Left cardiac atrium (tissue), 4 donors: ENCODE results near the gene FETUB. TPM values are rescaled to one million over a fixed set of nuclear protein-coding genes. Genes with fewer than 3 reads are reported as not detected.
"Not testable (repeated sequence)": the region's sequence is repeated elsewhere in the genome, so short reads cannot be mapped to it uniquely, and the experiment has no call there.

ENCODE experiments used
- ATAC-seq, 2 donors: fragments of 200-7000 bp; cut with Tn5 transposase; one replicate each; pipeline ENCODE4 v1.9.1; 2020; ENCODE audit warnings: mild to moderate bottlenecking in 2 of 2, moderate library complexity in 2 of 2
- DNase-seq: peaks from one replicate; pipeline ENCODE4 v3.0.0-alpha.2; 2020
- intact Hi-C, 2 donors: fragments of 100-400 bp; cut with DNase I; formaldehyde crosslinking; loops; one replicate each; pipeline versions ENCODE4 v1.14.1 to v1.15.1; 2022 to 2023
- total RNA-seq, 2 donors: library from RNA; stranded (reverse); fragmentation: NEBNext Ultra II Directional; extraction: Animal tissue kit (Norgen Biotek cat#: 25700); gene quantifications; one replicate each; pipeline ENCODE4 v1.2.1, GENCODE V29; 2021
- donor health status: DM: no; HTN: yes; CAD: no.
- donor health status: DM: no; HTN: yes; CAD: no; lungs with severe emphysema.
- donor health status: DM: yes; HTN: yes; CAD: no.
- donor health status: Dilated cardiomyopathy.

FETUB gene
- total RNA-seq, 2 donors from 2014 or later: not detected

GRCh38 chr3:186663361-186664118, 23.3 kb downstream of the FETUB start:
- intact Hi-C loops: no loop called here
- no peak for ATAC-seq
- no peak for DNase-seq

GRCh38 chr3:186664119-186664495, 23.9 kb downstream of the FETUB start:
- ATAC-seq (no peak), DNase-seq (no peak)
- intact Hi-C loops: no loop called here

- DNase-seq (no peak), ATAC-seq (no peak)
- intact Hi-C loops: no loop called here
Observed at GRCh38 chr3:186664506-186664905, 24.3 kb downstream of the FETUB start.

GRCh38 chr3:186665625-186666188, 25.5 kb downstream of the FETUB start, which contains the start of gene HRG:
Gene HRG (plus strand): TSS chr3:186666014. CDS start chr3:186666032, 18 bp downstream.
- no peak for DNase-seq
- ATAC-seq: no peak
- intact Hi-C loops: no loop called here

- ATAC-seq (no peak), DNase-seq (no peak)
- intact Hi-C loops: no loop called here
Observed at GRCh38 chr3:186668426-186668825, 28.2 kb downstream of the FETUB start.

- ATAC-seq (peak in 1 of 2 donors; percentile 24), DNase-seq (no peak)
- intact Hi-C loops: no loop called here
Observed at GRCh38 chr3:186669378-186670084, 29.3 kb downstream of the FETUB start.

- intact Hi-C loops: no loop called here
- DNase-seq: no peak
- ATAC-seq: no peak
Observed at GRCh38 chr3:186670155-186670554, 30.0 kb downstream of the FETUB start.

- intact Hi-C loops: no loop called here
- DNase-seq (no peak), ATAC-seq (no peak)
Observed at GRCh38 chr3:186671051-186671450, 30.9 kb downstream of the FETUB start.

- DNase-seq (no peak), ATAC-seq (no peak)
- intact Hi-C loops: no loop called here
Observed at GRCh38 chr3:186678604-186679003, 38.4 kb downstream of the FETUB start.

- ATAC-seq (no peak), DNase-seq (no peak)
- intact Hi-C loops: no loop called here
Observed at GRCh38 chr3:186679151-186679550, 39.0 kb downstream of the FETUB start.

GRCh38 chr3:186680869-186681268, 40.7 kb downstream of the FETUB start:
- no peak for DNase-seq
- intact Hi-C loops: no loop called here
- no peak for ATAC-seq

- DNase-seq: no peak
- no peak for ATAC-seq
- intact Hi-C loops: no loop called here
Observed at GRCh38 chr3:186682812-186683211, 42.6 kb downstream of the FETUB start.

GRCh38 chr3:186683979-186684378, 43.8 kb downstream of the FETUB start:
- no peak for ATAC-seq
- DNase-seq: no peak
- intact Hi-C loops: no loop called here

- intact Hi-C loops, DNase-seq, ATAC-seq: not testable (repeated sequence)
Observed at GRCh38 chr3:186686475-186686874, 46.3 kb downstream of the FETUB start.

- ATAC-seq: no peak
- DNase-seq: no peak
- intact Hi-C loops: no loop called here
Observed at GRCh38 chr3:186687120-186687651, 47.0 kb downstream of the FETUB start.

- ATAC-seq, DNase-seq, intact Hi-C loops: not testable (repeated sequence)
Observed at GRCh38 chr3:186690304-186690703, 50.1 kb downstream of the FETUB start.

- no peak for DNase-seq
- no peak for ATAC-seq
- intact Hi-C loops: no loop called here
Observed at GRCh38 chr3:186691676-186692075, 51.5 kb downstream of the FETUB start.

- intact Hi-C loops: no loop called here
- no peak for DNase-seq
- no peak for ATAC-seq
Observed at GRCh38 chr3:186693843-186694242, 53.6 kb downstream of the FETUB start.

GRCh38 chr3:186694288-186695032, 54.3 kb downstream of the FETUB start:
- intact Hi-C loops: no loop called here
- no peak for ATAC-seq
- no peak for DNase-seq
